ENCODE measurements around the gene CHST6. TPM values are rescaled to one million over a fixed set of nuclear protein-coding genes. Genes with fewer than 3 reads are reported as not detected.
A peak's percentile ranks its signal among the peaks of the same experiment; 100 is the strongest.
"Not testable (repeated sequence)": the region's sequence is repeated elsewhere in the genome, so short reads cannot be mapped to it uniquely, and the experiment has no call there.

The CHST6 gene
- total RNA-seq, 8 experiments from 2014 or later = 0.10 to 9.6 (median 0.49) TPM

DNA sequence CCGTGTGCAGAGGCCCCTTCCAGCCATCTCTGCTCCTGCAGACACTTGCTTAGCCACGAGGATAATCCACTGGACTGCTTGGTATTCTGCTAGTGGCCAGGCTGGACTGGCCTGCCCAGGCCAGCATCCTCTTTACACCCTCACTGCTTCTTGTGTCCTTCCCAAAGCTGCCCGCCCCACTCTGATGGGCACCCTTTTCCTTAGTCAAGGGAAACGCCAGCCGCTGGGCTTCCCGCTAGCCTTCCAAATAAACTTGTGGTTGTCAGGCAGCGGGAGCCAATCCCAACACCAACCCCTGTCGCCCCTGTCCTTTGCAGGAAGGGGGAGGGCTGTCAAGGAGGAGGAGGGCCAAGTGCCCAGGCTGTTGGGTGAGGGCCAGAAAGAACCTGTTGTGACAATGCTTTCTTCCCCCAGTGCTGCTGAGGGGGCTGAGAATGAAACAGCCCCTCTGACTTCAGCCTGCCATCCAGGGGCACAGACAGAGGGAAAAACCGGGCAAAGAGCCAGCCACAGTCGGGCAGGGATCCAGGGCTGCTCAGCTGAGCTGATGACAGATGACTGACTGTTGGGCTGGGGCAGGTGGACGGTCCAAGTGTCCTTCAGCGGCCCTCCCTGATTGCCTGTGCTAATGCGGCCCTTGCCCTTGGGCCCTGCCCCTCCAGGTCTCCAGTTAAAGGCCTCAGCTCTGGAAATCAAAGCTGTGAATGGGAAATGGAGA lies 3.5 kb upstream of the CHST6 start:
- H3K27ac ChIP-seq; H3K4me3 ChIP-seq; H3K4me1 ChIP-seq (replicated peaks in 1 of 2): not testable (repeated sequence)
- no CpG with 5 or more reads among the region's 13 CpGs for WGBS, 10 experiments
- ATAC-seq (replicated peaks in 6 of 8) = peak in 6 of 8 experiments; percentile 31 to 84 (median 73)
- in situ Hi-C loops (cut with MboI; ENCODE audit: low pct_unique_long_range_greater_than_20kb in 2 of 9, low sequenced_read_pairs in 9 of 9, unreplicated experiment in 9 of 9) = loop anchor here in 1 of 9 experiments (25.0 kb wide), 1 partner anchor 264 kb away; no protein-coding TSS in a partner anchor

DNA sequence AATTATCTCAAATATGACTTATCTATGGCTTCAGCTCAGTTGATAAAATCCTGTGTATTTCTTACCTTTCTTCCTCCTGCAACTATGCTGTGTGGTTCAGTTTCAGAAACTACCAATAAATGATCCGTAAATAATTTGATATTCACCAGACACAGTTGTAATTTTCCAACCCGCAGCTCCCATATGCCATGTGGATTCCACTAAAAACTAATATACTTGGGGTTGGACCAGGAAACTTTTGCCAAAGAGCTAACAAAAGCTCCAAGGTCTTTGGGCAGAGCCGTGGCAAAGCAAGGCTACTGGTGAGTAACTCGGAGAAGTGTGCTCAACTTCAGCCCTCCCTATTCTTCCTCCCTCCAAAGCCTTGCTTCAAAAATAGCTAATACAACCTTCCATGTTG lies 2.3 kb upstream of the CHST6 start:
- ATAC-seq (replicated peaks in 6 of 8) = no peak
- peaks cover 0 to 5% of the 10 kb centered on the region in 2 donors for H3K4me1 ChIP-seq (replicated peaks in 1 of 2)
- WGBS, 10 experiments = 0 to 89% (median 67%) methylated on average over 1 to 4 of the region's 4 CpGs
- no peak overlapping the region for H3K27ac ChIP-seq
- in situ Hi-C loops (cut with MboI; ENCODE audit: low pct_unique_long_range_greater_than_20kb in 2 of 9, low sequenced_read_pairs in 9 of 9, unreplicated experiment in 9 of 9) = loop anchor here in 1 of 9 experiments (25.0 kb wide), 1 partner anchor 265 kb away; no protein-coding TSS in a partner anchor
- no peak overlapping the region for H3K4me3 ChIP-seq

GRCh38 chr16:75494661-75495075 lies 573 bp downstream of the CHST6 start:
- H3K4me1 ChIP-seq (replicated peaks in 1 of 2) = peaks cover 0 to 5% of the 10 kb centered on the region in 2 donors
- 0 to 10% (median 0%) methylated on average over 1 to 2 of the region's 26 CpGs; no CpG with 5 or more reads in 7 of the 10 experiments for WGBS, 10 experiments
- peak overlapping the region; percentile 20 to 39 (median 33) for H3K4me3 ChIP-seq
- H3K27ac ChIP-seq = no peak overlapping the region
- peak in 6 of 8 experiments; percentile 16 to 55 (median 36) for ATAC-seq (replicated peaks in 6 of 8)
- in situ Hi-C loops (cut with MboI; ENCODE audit: low pct_unique_long_range_greater_than_20kb in 2 of 9, low sequenced_read_pairs in 9 of 9, unreplicated experiment in 9 of 9) = loop anchor here in 1 of 9 experiments (25.0 kb wide), 1 partner anchor 268 kb away; no protein-coding TSS in a partner anchor

GRCh38 chr16:75494184-75494583 lies 1.1 kb downstream of the CHST6 start:
- WGBS, 10 experiments = 83 to 100% (median 87%) methylated on average over 2 to 5 of the region's 5 CpGs; no CpG with 5 or more reads in 6 of the 10 experiments
- H3K4me1 ChIP-seq (replicated peaks in 1 of 2) = peaks cover 0 to 5% of the 10 kb centered on the region in 2 donors
- peak overlapping the region in 4 of 5 donors; percentile 20 to 39 (median 36) for H3K4me3 ChIP-seq
- in situ Hi-C loops (cut with MboI; ENCODE audit: low pct_unique_long_range_greater_than_20kb in 2 of 9, low sequenced_read_pairs in 9 of 9, unreplicated experiment in 9 of 9) = loop anchor here in 1 of 9 experiments (25.0 kb wide), 1 partner anchor 268 kb away; no protein-coding TSS in a partner anchor
- no peak for ATAC-seq (replicated peaks in 6 of 8)
- no peak overlapping the region for H3K27ac ChIP-seq

- Histone ChIP-seq H3K27ac (no peak overlapping the region), H3K4me3 (no peak overlapping the region)
- ATAC-seq (replicated peaks in 6 of 8) = peak in 6 of 8 experiments; percentile 36 to 56 (median 48)
Measured at GRCh38 chr16:75491876-75492275, 3.4 kb downstream of the CHST6 start.

GRCh38 chr16:75488322-75488721 lies 6.9 kb downstream of the CHST6 start:
- H3K4me3 ChIP-seq = no peak overlapping the region
- in situ Hi-C loops (cut with MboI; ENCODE audit: low pct_unique_long_range_greater_than_20kb in 2 of 9, low sequenced_read_pairs in 9 of 9, unreplicated experiment in 9 of 9) = loop anchor here in 1 of 9 experiments (25.0 kb wide), 1 partner anchor 274 kb away; no protein-coding TSS in a partner anchor
- H3K4me1 ChIP-seq (replicated peaks in 1 of 2) = no peaks in the 10 kb centered on the region
- no peak overlapping the region for H3K27ac ChIP-seq
- 47 to 100% (median 91%) methylated on average over 1 to 2 of the region's 2 CpGs for WGBS, 10 experiments
- ATAC-seq (replicated peaks in 6 of 8) = no peak

More at GRCh38 chr16:75491876-75492275, 3.4 kb downstream of the CHST6 start:
- 17% methylated on average over 1 of the region's 1 CpG; no CpG with 5 or more reads in 9 of the 10 experiments for WGBS, 10 experiments
- H3K4me1 ChIP-seq (replicated peaks in 1 of 2) = no peaks in the 10 kb centered on the region
- in situ Hi-C loops (cut with MboI; ENCODE audit: low pct_unique_long_range_greater_than_20kb in 2 of 9, low sequenced_read_pairs in 9 of 9, unreplicated experiment in 9 of 9) = loop anchor here in 1 of 9 experiments (25.0 kb wide), 1 partner anchor 270 kb away; no protein-coding TSS in a partner anchor

DNA sequence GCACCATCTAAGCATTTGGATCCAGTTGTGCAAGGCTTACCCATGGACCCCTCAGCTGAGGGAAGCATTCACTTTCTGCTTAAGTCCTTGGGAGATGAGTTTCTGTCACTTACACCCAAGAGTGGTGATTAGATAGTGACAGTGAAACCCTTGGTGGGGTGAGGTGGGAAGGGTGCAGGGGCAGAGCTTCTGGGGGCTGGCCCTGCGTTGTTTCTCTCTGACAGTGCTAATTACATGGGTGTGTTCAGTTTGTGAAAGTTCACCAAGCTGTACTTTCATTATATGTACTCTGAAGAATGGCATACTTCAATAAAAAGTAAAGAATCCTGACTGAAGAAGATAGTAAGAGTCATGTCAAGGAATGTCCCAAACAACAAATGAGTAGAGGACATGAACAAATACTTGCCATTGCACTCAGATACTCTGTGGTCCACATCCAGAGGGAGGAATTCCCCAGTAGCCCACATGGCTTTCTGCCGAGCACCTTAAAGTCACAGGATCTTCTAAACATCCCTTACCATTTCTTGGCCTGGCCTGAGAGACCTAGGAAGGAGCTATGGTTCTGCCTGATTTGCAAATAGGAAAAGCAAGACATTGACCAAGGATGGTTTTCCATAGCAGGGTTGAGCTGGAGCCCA lies 8.4 kb downstream of the CHST6 start:
- ATAC-seq (replicated peaks in 6 of 8) = peak in 2 of 8 experiments; percentile 36 to 71
- in situ Hi-C loops (cut with MboI; ENCODE audit: low pct_unique_long_range_greater_than_20kb in 2 of 9, low sequenced_read_pairs in 9 of 9, unreplicated experiment in 9 of 9) = loop anchor here in 1 of 9 experiments (25.0 kb wide), 1 partner anchor 276 kb away; no protein-coding TSS in a partner anchor
- H3K4me3 ChIP-seq = no peak overlapping the region
- H3K27ac ChIP-seq = no peak overlapping the region
- WGBS, 10 experiments = 0 to 100% (median 83%) methylated on average over 1 of the region's 2 CpGs; no CpG with 5 or more reads in 5 of the 10 experiments
- H3K4me1 ChIP-seq (replicated peaks in 1 of 2) = no peaks in the 10 kb centered on the region

DNA sequence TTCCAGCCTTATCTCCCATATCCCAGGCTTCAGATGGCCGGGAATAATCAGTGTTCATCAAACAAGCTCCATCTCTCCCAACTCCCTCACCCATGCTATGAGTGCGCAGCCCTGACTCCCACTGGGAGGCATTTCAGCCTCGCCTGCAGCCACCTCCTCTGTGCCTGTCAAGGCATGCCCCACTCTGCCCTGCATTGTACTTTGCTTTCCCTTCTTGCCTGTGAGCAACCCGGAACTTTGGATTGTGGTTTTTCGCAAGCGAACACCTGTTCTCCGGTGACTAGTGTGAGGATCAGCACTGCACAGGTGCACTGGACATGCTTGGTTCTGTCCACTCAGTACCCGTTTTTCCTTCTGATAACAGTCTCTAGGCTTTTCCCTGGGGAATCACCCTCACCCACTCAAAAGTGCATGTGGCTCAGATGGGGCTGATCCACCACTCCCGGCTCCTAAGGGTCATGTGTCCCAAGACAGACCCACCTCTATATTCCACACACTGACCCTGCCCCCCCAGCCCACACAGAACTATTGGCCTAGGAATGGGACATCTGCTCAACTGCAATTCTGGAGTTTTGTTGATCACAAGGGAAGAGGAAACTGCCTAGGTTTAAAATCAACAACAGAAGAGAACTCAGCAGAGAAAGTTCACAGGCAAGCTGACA lies 9.1 kb downstream of the CHST6 start:
- in situ Hi-C loops (cut with MboI; ENCODE audit: low pct_unique_long_range_greater_than_20kb in 2 of 9, low sequenced_read_pairs in 9 of 9, unreplicated experiment in 9 of 9) = loop anchor here in 1 of 9 experiments (25.0 kb wide), 1 partner anchor 276 kb away; no protein-coding TSS in a partner anchor
- WGBS, 10 experiments = 67 to 100% (median 83%) methylated on average over 1 to 7 of the region's 9 CpGs; no CpG with 5 or more reads in 5 of the 10 experiments
- H3K4me1 ChIP-seq (replicated peaks in 1 of 2) = no peaks in the 10 kb centered on the region
- no peak overlapping the region for H3K4me3 ChIP-seq
- ATAC-seq (replicated peaks in 6 of 8) = peak in 1 of 8 experiments; percentile 19
- no peak overlapping the region for H3K27ac ChIP-seq

GRCh38 chr16:75485230-75486013 lies 9.8 kb downstream of the CHST6 start:
- no peaks in the 10 kb centered on the region for H3K4me1 ChIP-seq (replicated peaks in 1 of 2)
- H3K27ac ChIP-seq = no peak overlapping the region
- ATAC-seq (replicated peaks in 6 of 8) = no peak
- no peak overlapping the region for H3K4me3 ChIP-seq
- 29 to 98% (median 83%) methylated on average over 1 to 7 of the region's 7 CpGs; no CpG with 5 or more reads in 1 of the 10 experiments for WGBS, 10 experiments
- in situ Hi-C loops (cut with MboI; ENCODE audit: low pct_unique_long_range_greater_than_20kb in 2 of 9, low sequenced_read_pairs in 9 of 9, unreplicated experiment in 9 of 9) = loop anchor here in 1 of 9 experiments (25.0 kb wide), 1 partner anchor 277 kb away; no protein-coding TSS in a partner anchor

GRCh38 chr16:75483222-75483621 lies 12.0 kb downstream of the CHST6 start:
- WGBS, 10 experiments = 86 to 100% (median 95%) methylated on average over 1 to 2 of the region's 2 CpGs; no CpG with 5 or more reads in 7 of the 10 experiments
- in situ Hi-C loops (cut with MboI; ENCODE audit: low pct_unique_long_range_greater_than_20kb in 2 of 9, low sequenced_read_pairs in 9 of 9, unreplicated experiment in 9 of 9) = loop anchor here in 1 of 9 experiments (25.0 kb wide), 1 partner anchor 279 kb away; no protein-coding TSS in a partner anchor
- Histone ChIP-seq H3K27ac (no peak overlapping the region), H3K4me1 (replicated peaks in 1 of 2) (no peaks in the 10 kb centered on the region), H3K4me3 (no peak overlapping the region)
- ATAC-seq (replicated peaks in 6 of 8) = no peak

GRCh38 chr16:75482434-75483205 lies 12.6 kb downstream of the CHST6 start:
- WGBS, 10 experiments = 40 to 93% (median 84%) methylated on average over 1 to 9 of the region's 14 CpGs; no CpG with 5 or more reads in 5 of the 10 experiments
- no peaks in the 10 kb centered on the region for H3K4me1 ChIP-seq (replicated peaks in 1 of 2)
- no peak for ATAC-seq (replicated peaks in 6 of 8)
- in situ Hi-C loops (cut with MboI; ENCODE audit: low pct_unique_long_range_greater_than_20kb in 2 of 9, low sequenced_read_pairs in 9 of 9, unreplicated experiment in 9 of 9) = loop anchor here in 1 of 9 experiments (25.0 kb wide), 1 partner anchor 280 kb away; no protein-coding TSS in a partner anchor
- no peak overlapping the region for H3K4me3 ChIP-seq
- no peak overlapping the region for H3K27ac ChIP-seq
